ENCODE data around the gene BRICD5.

The BRICD5 gene

DNA sequence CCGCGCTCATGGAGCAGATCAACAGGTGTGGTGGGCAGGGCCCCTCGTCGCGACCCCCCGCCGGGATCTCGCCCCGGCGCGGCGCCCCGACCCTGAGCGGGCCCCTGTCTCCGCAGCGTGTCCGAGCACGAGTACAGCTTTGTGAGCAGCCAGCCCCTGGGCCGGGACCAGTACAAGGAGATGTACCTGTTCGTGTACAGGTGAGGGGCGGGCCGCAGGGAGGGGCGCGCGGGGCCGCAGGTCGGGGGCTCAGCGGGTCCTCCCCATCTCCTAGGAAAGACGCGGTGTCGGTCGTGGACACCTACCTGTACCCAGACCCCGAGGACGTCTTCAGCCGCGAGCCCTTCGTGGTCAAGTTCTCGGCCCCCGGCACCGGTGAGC is 26.4 kb upstream of the BRICD5 start:
- no peak for DNase-seq

DNA sequence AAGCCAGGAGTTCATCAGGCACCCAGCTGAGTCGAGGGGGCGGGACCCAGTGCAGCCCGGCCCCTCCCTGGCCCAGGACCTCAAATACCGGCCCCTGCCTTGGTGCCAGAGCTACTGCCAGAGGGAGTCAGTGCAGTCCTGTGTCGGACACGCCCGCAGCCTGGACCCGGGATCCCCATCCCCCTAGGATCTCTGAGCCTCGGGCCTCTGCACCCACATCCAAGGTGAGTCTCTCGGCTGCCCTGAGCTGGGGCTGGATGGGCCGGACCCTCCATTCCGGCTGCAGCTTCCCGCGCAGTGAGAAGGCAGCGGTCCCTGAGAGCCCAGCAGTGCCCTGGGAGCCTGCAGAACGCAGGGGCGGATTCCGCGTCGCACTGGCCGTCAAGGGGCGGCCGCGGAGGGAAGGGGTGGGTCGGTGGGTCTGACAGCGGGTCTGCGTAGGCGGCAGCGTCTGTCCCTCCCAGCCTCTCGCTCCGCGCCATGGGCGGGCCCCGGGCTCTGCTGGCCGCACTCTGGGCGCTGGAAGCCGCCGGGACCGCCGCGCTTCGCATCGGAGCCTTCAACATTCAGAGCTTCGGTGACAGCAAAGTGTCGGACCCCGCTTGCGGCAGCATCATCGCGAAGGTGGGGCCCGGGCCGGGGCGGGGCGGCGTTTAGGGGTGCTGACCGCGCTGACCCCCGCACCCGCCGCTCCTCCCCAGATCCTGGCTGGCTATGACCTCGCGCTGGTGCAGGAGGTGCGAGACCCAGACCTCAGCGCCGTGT is 25.9 kb upstream of the BRICD5 start, which contains the start of gene DNASE1L2:
Gene DNASE1L2 (plus strand): TSS at position 108 of the 765 bp plus-strand sequence. CDS start 373 bp downstream, at position 481.
- DNase-seq = no peak

DNA sequence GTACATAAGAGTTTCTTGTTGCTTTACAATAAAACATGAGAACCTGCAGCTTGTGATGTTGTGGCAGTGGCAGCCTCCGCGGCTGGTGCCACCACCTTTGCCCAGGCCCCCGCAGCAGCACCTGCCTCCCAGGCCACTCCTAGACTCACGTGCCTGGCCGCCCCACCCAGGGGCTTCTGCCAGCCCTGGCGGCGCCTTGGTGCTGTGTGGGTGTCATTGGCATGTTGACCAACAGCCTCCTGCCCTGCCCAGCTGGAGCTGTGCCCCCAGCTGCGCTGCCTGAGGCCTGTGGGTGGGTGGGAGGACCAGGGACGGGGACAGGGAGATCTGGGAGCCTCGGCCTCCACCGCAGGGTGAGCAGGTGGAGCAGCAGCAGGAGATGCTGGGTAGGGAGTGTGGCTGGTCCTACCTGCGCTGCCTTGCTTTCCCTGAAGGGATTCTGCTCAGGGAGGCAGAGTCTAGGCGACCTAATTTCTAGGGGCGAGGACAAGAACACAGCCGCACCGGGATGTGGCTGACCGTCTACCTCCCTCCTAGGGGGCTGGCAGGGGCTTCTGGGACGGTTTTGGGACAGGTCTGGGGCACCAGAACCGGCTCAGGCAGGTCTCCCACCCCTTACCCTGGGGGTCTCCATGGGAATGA is 25.2 kb upstream of the BRICD5 start:
- DNase-seq = no peak

DNA sequence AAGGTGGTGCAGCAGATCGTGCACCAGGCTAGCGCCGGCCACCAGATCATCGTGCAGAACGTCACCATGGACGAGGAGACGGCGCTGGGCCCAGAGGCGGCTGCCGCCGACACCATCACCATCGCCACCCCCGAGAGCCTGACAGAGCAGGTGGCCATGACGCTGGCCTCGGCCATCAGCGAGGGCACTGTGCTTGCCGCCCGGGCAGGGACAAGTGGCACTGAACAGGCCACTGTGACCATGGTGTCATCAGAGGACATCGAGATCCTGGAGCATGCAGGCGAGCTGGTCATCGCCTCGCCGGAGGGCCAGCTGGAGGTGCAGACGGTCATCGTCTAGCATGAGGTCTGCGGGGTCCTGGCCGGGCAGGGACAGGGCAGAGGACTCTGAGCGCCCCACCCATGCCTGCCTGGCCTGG is 24.6 kb upstream of the BRICD5 start:
- DNase-seq = no peak

DNA sequence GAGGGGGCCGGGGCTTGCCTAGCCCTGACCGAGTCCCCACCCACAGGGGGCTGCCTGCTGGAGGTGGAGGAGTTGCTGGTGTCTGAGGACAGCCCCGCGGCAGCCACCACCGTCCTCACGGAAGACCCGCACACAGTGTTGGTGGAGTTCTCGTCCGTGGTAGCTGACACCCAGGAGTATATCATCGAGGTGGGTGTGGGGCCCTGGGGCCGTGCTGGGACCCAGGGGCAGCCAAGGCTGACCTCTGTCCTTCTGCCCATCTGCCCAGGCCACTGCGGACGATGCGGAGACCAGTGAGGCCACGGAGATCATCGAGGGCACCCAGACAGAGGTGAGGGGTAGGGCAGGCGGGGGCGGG is 24.1 kb upstream of the BRICD5 start:
- DNase-seq = no peak

DNA sequence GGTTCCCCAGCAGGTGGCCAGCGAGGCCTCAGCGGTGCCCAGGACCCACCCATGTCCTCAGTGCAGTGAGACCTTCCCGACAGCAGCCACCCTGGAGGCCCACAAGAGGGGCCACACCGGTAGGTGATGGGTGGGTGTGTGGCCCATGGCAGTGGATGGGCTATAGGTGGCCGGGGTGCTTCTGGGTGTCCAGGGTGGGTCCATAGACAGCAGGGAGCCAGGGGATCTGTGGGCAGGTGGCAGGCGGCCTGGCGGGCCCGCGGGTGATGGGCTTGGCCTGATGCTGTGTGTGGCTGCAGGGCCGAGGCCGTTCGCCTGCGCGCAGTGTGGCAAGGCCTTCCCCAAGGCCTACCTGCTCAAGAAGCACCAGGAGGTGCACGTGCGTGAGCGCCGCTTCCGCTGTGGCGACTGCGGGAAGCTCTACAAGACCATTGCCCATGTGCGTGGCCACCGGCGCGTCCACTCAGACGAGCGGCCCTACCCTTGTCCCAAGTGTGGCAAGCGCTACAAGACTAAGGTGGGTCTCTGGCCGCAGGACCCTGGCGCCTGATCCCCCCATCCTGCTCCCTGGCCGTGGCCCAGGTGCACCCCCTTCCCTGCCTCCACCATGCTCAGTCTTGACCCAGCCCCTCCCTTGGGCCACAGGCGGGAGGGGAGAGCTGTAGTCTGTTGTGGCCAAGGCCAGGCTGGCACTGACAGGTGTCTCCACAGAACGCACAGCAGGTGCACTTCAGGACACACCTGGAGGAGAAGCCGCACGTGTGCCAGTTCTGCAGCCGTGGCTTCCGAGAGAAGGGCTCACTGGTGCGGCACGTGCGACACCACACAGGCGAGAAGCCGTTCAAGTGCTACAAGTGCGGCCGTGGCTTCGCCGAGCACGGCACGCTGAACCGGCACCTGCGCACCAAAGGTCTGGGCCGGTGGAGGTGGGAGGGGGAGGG is 23.5 kb upstream of the BRICD5 start:
- no peak for DNase-seq

DNA sequence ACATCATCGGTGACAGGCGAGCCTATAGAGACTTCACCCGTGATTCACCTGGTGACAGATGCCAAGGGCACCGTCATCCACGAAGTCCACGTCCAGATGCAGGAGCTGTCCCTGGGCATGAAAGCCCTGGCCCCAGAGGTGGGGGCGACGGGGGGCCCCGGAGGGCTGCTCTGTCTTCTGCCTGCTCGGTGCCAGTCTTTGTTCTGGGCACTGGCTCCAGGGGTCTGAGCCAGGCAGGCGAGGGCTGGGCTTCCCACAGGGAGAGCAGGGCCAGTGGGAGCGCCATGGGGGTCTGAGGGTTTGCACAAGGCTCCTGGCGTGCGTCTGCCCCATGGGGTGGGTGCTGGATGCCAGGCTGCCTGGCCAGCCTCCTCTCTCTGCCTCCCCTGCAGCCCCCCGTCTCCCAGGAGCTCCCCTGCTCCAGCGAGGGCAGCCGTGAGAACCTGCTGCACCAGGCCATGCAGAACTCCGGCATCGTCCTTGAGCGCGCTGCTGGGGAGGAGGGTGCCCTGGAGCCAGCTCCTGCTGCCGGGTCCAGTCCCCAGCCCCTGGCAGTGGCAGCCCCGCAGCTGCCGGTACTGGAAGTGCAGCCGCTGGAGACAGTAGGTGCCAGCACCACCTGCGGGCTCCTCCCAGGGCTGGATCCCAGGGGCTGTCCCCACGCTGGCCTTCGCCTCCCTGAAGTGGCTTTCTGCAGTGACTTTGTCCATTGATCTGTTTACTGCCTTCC is 22.5 kb upstream of the BRICD5 start:
- no peak for DNase-seq

DNA sequence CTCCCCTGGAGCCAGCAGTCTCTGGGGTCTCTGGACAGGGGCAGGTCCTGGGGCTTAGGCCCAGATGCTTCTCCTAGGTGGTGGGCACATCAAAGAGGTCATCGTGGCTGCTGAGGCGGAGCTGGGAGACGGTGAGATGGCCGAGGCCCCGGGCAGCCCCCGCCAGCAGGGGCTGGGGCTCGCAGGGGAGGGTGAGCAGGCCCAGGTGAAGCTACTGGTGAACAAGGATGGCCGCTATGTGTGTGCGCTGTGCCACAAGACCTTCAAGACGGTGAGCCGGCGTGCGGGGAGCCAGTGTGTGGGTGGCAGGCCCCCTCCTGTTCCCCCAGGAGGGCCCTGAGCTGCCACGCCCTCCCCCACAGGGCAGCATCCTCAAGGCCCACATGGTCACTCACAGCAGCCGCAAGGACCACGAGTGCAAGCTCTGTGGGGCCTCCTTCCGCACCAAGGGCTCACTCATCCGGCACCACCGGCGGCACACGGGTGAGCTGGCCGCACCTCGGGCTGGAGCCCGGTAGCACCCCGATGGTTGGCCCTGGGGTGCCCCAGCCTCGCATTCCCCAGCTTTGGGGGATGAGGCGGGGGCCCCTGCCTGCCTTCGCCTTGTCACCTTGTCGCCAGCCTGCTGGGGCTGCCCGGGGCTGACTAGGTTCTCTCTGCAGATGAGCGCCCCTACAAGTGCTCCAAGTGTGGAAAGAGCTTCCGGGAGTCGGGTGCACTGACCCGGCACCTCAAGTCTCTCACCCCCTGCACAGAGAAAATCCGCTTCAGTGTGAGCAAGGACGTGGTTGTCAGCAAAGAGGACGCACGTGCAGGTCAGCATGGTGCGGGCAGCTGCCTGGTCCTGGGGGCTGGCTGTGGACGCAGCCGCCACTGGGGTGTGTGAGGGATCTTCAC is 21.7 kb upstream of the BRICD5 start:
- DNase-seq = no peak

DNA sequence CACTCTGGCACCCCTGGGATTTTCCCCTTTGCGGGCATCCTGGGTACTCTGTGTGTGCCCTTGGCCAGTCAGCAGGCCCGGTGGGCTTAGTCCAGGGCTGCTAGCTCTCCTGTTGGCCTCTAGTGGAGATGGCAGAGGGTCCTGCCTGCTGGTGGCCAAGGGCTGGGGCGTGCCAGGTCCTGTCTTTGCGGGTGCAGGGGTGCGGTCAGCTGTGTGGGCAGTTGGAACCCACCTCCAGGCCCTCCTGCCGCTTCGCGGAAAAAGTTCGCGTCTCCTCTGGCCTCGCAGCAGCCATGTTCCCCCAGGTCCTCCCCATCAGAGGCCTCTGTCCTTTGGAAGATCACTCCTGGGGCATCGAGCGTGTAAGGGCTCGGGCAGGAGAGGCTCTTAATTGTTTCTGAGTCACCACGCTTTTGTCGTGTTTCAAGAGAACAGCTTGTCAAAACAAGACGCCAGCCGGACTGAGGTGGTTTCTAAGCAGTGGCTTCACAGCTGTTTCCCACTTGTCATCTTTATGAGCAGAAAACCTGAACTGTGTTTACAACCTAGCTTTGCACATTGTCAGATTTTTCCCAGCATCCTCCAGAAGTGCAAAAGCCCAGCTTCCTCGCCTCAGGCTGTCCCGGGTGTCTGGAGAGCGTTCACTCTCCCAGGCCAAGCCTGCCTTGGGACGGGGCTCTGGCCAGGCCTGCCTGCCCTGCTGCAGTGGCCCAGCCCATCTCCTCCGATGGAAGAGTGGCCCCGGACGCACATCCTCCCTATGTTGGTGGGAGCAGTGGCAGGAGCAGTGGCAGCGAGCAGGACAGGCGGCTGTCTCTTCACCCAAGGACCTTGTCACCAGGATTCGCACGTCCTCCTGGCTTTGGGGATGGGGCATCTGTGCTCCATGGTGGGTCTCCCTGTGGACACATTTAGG is 20.6 kb upstream of the BRICD5 start:
- DNase-seq = no peak

DNA sequence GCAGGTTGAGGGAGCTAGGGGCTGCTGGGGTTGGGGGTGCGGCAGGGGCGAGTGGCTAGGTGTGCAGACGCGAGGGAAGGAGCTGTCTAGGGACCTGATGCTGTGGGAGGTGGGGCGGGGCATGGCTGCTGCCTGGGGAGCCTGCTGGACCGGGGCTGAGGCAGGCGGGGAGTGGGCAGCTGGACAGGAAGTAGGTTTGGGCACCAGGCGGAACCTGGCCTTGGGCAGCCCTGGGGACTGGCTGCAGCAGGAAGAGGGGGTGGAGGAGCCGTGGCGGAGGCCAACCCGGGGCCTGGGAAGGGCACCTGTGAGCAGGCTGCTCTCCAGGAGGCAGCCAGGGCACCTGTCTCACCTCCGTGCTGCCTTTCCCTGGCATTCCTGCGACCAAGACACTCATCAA is 19.7 kb upstream of the BRICD5 start:
- no peak for DNase-seq

DNA sequence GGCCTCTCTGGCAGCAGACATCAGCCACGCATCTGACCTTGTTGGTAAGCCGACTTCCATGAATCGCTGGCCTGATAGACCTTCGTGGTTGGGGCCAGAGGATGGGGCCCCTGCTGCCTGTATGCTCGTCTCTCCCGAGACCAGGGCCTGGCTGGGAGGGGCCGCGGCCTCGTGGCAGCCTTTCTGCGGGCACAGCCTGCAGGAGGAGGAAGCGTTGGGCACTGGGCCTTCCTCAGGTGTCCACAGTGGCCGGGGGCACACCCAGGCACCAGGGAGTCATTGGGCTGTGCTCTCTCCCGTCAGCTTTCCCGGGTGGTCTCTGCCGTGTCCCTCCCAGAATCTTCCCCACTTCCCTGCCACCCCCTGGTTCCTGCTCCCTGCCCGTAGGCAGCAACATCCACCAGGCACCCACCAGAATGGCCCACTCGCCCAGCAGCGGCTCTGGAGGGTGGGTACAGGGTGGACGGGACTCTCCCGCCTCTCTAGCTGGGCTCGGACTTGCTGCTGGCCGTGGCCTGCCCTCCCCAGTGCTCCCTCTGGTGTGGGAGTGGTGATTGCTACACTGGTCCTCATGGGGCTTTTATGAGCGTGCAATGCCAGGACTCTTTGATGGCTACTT is 19.1 kb upstream of the BRICD5 start:
- DNase-seq = no peak

DNA sequence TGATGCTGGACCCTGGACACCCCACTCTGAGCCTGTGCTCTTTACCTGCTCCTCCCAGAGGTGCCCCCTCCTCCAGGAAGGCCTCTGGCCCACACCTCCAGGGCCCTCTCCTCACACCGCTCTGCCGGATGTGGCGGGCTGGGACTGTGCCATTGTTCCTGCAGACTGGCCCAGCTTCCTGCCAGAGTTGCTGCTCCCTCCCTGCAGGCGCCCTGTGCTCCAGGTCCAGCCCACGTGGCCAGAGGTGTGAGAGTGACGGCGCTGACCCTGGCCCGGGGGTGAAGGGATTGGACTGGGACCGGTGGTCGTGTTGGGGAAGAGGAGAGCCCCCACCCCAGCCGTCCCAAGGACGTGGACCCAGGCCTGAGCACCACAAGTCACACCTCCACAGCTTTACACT is 18.4 kb upstream of the BRICD5 start:
- no peak for DNase-seq

DNA sequence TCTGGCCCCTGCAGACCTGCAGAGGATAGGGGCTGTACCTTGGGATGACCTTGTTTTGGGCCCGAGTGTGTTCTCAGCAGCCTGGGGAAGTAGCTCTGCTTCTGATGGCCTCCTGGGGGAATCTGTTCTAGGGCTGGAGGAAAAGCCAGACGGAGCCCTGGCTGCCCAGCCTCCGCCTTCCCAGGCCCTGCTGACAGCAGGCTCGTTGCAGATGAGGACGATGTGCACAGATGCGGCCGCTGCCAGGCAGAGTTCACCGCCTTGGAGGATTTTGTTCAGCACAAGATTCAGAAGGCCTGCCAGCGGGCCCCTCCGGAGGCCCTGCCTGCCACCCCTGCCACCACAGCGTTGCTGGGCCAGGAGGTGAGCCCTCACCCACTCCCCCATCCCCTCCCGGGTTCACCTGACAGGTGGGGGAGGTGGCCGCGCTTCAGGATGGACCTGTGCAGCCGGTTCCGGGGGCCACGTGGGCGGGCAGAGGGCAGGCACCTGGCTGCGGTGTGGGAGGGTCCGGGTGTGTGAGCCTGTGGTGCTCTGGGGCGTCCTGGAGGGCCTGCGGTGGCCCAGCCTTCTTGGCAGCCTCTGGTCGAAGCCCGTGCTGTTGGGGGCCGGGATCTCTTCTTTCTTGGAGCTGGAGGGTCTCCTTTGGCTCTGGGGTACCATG is 17.6 kb upstream of the BRICD5 start:
- DNase-seq = no peak

DNA sequence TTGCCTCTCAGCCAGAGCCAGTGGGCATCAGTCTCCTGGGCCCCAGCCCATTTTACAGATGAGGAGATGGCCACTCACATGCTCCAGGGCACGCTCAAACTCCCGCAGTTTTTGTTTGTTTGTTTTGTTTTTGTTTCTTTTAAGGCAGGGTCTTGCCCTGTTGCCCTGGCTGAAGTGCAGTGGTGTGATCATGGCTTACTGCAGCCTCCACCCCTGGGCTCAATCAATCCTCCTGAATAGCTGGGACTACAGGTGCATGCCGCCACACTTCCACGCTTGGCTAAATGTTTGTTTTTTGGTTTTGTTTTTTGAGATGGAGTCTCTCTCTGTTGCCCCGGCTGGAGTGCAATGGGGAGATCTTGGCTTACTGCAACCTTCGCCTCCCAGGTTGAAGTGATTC is 16.3 kb upstream of the BRICD5 start:
- DNase-seq = no peak

DNA sequence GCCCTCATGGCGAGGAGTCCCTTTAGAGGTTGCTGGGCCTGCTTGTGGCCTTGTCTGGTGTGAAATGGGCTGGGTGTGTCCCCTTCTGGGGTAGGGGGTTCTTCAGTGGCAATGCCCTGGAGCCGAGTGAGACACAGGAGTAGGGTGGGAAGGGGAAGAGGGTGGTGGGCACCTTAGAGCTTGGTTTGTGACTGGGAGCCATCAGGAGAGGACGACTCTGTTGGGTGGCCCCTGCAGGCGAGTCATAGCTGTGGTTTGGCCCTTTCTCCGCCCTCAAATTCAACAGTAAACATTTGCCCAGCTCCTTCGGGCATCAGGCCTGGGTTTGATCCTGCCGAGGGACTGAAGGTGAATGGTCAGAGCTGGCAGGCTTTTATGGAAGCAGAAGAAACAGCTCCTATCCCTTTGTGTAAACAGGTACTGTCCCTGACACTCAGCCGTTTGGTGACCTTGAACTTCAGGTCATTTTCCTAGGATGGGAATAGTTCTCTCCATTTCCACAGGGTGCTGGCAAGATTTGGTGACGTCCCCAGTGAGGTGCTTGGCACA is 15.7 kb upstream of the BRICD5 start:
- no peak for DNase-seq

DNA sequence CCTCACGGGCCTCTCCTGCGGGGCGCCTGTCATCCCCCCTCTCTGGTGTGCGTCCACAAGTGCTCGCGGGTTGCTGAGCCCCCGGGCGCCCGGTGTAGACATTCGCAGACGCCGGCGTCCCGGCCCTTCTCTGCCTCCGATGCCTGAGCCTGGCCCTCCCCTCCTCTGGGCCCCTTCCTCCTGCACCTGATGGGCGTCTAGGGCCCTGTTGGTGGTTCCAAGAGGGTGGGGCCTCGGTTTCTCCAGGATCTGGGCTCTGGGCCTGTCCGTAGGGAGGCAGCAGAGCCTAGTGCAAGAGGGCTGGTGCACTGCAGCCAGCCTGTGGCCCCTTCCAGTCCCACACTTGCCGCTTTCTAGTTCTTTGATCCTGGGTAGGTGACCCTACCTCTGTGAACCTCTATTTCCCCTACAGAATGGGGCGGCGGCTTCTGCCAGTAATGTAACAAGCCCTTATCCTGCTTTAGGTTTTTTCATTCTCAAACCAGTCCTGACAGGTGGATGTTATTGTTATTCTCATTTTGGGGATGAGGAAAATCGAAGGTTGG is 13.4 kb upstream of the BRICD5 start:
- no peak for DNase-seq

DNA sequence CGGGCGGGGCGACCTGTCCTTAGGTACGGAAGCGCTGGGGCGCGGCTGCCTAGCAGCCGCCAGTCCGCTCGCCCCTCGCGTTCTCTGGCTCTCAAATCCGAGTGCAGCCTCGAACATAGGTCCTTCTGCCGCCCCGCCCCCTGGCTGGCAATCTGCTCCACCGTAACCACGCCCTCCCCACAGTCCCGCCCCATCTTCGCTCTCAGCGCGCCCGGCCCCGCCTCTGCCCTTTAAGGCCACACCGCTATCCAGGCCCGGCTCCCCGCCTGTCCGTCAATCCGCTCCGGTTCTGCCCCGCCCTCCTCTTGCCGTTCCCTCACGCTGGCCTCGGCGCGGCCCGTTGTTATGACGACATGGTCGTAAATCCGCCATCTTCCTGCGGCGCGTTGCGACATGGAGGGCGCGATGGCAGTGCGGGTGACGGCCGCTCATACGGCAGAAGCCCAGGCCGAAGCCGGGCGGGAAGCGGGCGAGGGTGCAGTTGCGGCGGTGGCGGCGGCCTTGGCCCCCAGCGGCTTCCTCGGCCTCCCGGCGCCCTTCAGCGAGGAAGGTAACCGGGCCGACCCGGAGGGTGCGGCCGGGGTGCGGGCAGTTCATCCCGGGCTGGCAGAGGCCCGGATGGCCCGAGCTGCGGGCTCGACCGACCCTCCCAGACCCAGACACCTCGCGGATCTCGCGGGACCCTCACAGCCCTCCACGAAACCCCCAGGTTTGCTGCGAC is 12.7 kb upstream of the BRICD5 start, which contains the start of gene E4F1:
Gene E4F1 (plus strand): TSS at position 371 of the 721 bp plus-strand sequence. CDS start 23 bp downstream, at position 394.
- peak; percentile 97 for DNase-seq

DNA sequence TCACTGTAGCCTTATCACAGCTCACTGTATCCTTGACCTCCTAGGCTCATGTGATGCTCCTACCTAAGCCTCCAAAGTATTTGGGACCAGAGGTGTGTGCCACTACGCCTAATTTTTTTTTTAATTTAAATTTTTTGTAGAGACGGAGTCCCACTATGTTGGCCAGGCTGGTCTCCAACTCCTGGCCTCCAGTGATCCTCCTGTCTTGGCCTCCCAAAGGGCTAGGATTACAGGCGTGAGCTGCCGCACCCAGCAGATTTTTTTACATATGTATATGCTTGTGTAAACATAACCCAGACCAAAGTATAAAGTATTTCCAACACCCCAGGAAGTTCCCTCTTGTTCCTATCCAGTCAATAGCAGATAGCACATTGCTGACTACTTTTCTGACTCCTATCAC is 5.7 kb upstream of the BRICD5 start:
- no peak for DNase-seq

DNA sequence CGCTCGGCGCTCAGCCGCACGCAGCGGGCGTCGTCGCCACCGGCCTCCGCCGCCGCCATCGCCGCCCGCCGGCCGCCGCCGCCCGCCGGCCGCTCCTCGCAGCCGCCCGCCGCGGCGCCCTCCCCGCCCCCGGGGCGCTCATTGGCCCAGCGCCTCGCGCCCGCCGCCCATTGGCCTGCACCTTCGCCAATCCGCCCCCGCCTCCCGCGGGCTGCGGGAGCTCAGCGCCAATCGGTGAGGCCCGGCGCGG is 4.0 kb upstream of the BRICD5 start, which contains the start of gene PGP:
Gene PGP (minus strand): TSS at position 122 of the 250 bp plus-strand sequence. CDS start 63 bp downstream, at position 59.
- no peak for DNase-seq
